T47D (cell line): Measurements from ENCODE around the gene HS3ST3A1.

Experiments
- DNase-seq, 2 experiments: peaks; one replicate each; pipeline versions ENCODE4 v3.0.0 to v3.0.0-alpha.2; 2011 to 2012; ENCODE audit warnings: low read depth in 1 of 2, low spot score in 1 of 2
- JUND ChIP-seq: IDR thresholded peaks from 2 replicates; pipeline ENCODE4 v1.6.1; 2012; ENCODE audit warnings: low read depth
- in situ Hi-C: cut with HindIII; loops from 2 replicates; pipeline ENCODE4 v1.10.0; 2016; ENCODE audit warnings: low sequenced_read_pairs, low pct_unique_long_range_greater_than_20kb

Gene HS3ST3A1

DNA sequence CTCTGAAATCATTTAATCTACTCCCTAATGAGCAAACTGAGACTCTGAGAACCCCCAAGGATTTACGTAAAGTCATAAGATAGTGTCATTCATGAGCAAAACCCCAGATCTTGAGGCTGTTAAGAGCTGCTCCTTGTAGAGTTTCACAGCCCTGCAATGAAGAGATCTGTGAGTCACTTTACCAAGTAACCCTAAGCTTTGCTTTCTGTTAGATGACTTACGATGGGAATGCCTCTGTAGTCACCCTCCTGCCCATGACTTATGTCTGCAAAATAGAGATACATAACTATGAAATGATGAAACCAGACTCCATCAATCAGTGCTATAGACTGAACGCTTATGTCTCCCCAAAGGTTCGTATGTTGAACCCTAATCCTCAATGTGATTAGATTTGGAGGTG is 117.7 kb downstream of the HS3ST3A1 start:
- no peak for TF ChIP-seq JUND
- in situ Hi-C loops: no loop called here
- no peak for DNase-seq

DNA sequence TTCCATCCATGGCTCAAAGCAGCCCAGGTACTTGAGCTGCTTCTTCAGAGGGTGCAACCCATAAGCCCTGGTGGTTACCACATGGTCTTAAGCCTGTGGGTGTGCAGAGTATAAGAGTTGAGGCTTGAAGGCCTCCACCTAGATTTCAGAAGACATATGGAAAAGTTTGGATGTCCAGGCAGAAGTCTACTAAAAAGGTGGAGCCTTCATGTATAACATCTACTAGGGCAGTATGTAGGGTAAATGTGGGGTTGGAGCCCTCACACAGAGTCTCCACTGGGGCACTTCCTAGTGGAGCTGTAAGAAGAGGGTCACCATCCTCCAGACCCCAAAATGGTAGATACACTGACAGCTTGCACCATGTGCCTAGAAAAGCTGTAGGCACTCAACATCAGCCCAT is 120.9 kb downstream of the HS3ST3A1 start:
- in situ Hi-C loops: no loop called here
- no peak for DNase-seq
- no peak for TF ChIP-seq JUND

DNA sequence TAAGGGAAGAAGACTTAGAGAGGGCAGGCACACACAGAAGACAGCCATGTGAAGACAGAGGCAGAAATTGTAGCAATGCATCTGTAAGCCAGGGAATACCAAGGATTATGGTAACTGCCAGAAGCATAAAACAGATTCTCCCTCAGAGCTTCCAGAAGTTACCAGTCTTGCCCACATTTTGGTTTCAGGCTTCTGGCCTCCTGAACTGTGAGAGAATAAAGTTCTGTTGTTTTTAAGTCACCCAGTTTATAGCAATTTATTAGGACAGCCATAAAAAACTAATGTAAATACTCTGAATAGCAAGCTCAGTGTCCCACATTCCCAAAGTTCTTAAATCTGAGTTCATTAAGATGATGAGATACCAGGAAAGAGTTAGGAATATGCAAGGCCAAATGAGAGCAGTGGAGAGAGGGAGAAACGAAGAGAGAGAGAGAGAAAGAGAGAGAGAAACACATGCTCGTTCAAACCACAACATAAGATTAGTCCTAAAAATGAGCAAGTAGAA is 123.4 kb downstream of the HS3ST3A1 start:
- in situ Hi-C loops: no loop called here
- no peak for DNase-seq
- no peak for TF ChIP-seq JUND

DNA sequence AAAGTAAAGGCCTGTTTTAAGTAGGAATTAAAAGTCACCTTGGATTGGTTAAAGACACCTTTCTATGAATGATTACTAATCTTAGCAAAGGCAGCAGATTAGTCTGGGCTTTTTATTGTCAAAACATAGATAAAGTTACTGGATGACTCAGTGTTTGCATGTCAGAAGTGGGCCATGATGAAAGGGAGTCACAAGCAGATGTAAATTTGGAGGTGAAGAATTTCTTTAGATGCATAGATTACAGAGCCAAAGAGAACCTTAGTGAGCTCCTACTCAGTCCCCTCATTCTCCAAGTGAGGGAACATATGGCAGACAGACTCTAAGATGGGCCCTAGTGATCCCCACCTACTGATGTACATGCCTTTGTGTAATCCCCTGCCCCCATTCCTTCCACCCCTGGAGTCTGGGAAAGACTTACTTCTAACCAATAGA is 124.5 kb downstream of the HS3ST3A1 start:
- no peak for DNase-seq
- in situ Hi-C loops: no loop called here
- no peak for TF ChIP-seq JUND

DNA sequence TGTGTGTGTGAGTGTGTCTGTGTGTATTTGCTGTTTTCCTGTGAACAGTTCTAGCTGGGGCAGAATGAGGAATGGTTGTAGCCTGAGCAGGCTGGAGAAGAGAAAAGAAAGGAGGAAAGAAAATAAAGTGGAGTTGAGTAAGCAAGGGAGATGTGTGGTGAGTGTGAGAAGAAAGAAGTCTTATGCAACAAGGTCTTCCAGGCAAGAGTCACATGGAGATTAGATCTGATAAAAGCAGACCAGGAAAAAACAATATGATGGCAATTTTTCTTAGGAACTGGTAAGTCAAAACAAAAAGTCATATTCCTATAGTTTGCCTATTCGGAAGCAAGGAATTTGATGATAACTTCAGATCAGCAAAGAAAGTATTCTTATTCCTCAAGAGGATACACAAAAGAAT is 125.0 kb downstream of the HS3ST3A1 start:
- no peak for TF ChIP-seq JUND
- in situ Hi-C loops: no loop called here
- no peak for DNase-seq

DNA sequence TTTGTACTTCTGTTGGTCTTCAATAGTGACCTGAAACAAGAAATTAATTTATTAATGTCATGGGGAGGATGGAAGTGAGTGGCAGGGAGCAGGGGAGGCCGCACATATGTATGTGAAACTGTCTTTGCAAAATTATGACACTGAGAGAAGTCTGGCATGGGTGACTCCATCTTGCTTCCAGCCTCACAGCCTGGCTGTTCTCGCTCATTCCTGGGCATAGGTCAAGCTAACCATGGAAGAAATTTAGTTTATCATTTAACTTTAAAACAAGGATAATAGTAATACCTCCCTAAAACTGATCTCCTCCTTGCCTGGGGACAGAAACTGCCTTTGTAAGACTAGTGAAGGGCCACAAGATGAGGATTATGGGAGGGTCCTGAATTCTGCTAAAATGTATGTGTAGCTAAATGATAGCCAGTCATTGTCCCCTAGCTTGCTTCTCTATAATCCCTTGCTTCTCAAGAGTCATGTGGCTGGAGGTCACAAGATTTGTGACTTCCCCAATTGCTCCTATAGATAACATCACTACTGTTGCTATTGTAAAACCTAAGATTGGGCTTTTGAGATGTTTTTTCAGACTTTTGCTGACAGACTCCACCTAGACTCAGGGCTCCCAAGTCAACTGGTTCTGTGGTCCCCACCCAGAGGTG is 126.0 kb downstream of the HS3ST3A1 start:
- in situ Hi-C loops: no loop called here

DNA sequence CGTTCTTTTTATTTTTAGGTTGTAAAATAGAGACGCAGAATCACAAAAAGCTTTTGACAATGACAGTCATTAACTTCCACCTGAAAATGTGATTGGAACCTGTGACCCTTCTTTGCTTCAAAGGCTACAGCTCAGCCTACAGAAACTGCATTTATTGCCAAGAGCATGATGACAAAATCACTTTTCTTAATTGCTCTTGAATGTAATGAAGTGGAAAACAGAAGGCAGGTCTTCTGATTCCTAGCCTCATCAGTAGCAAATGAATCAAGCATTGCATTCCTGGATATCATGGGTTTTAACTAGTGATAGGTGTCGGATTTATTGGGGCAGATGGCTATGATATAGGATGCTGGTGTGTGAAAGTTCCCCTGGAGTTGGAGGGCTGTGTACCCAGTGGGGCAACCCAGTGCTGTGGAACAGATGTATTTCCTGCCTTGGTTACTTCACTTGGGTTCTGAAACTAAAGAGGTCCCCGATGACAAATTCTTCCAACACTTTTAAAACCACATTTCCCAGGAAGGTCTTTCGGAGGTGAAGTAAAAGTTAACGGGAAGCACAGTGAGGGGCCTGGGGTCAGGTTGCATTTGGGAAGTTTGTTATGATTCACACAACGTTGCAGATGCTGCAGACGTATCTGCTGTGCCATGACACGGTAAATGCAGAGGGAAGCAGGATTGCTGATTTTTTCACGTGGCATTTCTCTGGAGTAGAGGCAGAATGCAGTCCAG is 127.5 kb downstream of the HS3ST3A1 start:
- no peak for TF ChIP-seq JUND
- DNase-seq: no peak
- in situ Hi-C loops: no loop called here

More for the DNA sequence above, 126.0 kb downstream of the HS3ST3A1 start:
- DNase-seq: no peak
- TF ChIP-seq JUND: no peak

DNA sequence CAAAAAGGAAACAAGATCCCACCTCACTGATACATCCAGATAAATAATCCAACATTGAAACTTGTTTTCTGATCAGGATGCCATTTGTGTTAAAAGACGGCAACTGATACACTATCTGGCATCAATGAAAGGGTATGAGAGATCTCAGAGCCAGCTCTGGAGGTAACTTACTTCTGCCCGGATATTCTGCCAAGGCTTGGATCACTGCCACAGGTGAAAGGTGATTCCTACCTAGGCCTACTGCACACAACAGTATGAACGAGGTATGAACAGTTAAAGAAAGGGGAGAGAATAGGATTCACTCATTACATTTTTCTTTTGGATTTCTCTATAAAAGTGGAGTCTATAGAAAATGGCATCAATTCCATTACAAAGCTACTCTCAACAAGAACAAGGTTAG is 136.1 kb downstream of the HS3ST3A1 start:
- TF ChIP-seq JUND: no peak
- in situ Hi-C loops: no loop called here
- DNase-seq: no peak

DNA sequence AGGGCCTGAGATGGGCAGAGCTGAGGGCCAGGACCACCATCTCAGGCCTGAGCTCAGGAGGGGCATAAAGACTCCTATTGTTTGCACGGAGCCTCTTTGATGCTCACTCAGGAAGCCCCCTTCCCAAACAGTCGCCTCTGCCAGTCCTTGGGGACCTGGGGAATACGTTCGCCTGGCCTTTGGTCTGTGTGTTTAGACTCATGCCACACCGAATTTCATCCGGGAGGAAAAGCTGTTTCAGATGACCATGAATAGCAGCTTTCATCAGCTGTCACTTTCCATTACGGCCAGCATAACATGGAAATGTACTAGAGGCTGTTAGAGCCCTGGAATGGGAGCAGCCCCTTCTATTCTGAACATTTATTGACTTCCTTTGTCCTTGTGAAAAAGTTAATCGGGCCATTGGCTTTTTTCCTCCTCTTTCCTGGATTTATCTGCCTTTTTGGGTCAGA is 139.0 kb downstream of the HS3ST3A1 start:
- in situ Hi-C loops: no loop called here
- no peak for DNase-seq
- TF ChIP-seq JUND: no peak

DNA sequence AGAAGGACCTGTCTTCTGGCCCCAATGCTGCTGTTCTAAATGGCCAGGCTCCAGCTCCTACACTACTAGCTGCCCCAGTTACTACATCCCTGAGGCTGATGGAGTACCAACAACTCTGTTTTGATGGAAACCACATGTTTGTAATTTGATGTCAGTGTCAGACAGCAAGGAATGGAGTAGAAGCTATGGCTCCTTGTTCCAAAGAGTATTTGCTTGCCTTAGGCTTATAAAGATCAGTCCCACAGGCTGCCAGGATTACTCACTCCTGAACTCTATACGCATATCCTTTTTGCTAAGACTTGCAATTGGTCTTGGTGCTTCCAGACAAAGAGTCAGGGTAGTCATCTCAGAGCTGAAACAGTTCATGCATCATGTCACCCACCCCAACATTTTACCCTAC is 139.6 kb downstream of the HS3ST3A1 start:
- in situ Hi-C loops: no loop called here
- TF ChIP-seq JUND: no peak
- no peak for DNase-seq

DNA sequence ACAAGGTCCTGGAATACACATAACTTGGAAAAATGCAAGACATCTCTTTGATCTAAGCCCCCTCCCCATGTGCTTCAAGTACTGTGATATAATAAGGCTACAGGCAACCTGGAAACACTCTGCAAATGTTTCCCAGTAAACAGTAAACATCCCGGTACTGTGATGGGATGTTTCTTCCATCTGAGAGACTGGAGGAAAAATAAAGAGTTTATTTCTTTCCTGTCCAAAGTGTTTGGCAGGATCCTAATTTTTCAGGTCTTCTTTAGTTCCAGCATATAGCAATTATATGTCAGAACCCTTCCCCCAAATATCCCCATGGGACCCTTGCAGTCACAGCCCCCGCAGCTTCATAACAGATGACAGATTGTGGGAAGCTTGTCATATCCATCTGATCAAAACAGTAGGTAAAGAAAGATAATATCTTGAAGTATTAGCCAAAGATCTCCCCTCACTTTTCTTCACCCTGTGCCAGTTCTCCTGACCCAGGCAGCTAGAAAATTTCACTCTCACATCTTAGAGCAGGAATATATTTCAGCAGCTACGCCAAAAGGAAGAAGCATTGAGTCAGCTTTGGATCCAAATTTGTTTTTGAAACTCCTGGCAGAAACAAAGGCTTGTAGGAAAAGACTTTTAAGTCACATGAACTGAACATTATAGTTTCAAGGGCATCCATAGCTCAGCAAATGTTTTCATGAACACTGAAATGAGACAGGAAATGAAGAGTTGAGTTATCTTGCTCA is 141.3 kb downstream of the HS3ST3A1 start:
- DNase-seq: no peak
- no peak for TF ChIP-seq JUND
- in situ Hi-C loops: no loop called here

DNA sequence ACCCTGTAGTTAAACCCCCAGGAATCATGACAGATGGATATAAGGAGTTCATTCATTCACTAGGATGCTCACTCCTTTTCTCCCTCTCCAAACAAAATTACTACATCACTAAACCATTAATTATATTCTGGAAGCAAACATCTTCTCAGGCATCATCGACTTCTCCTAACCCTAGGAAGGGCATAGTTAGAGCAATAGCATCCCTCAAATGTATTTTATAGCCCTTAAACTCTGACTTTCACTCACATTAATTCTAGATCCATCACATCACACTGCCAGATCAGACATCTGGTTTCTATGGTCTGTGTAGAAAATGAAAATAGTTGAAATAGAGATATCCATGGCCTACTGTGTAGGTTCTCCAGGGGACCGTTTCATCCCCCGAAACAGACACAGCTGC is 143.9 kb downstream of the HS3ST3A1 start:
- TF ChIP-seq JUND: no peak
- in situ Hi-C loops: no loop called here
- DNase-seq: no peak
